B cell (primary cell): Measurements from ENCODE around the gene FBXL20.
"Not testable (repeated sequence)": the region's sequence is repeated elsewhere in the genome, so short reads cannot be mapped to it uniquely, and the experiment has no call there.

Experiments
- CTCF ChIP-seq: fragments of 200-600 bp; IDR thresholded peaks from one replicate; pipeline ENCODE4 v1.8.0; 2022; ENCODE audit warnings: antibody characterized with exemption, mild to moderate bottlenecking
- EZH2 ChIP-seq: IDR thresholded peaks from 2 replicates; pipeline ENCODE4 v1.6.1; 2012; ENCODE audit warnings: borderline replicate concordance, low read depth, mild to moderate bottlenecking, moderate library complexity, low read length; ENCODE audit not compliant: insufficient read depth, poor library complexity, severe bottlenecking

GRCh38 chr17:39286513-39286912 is 114.9 kb downstream of the FBXL20 start:
- TF ChIP-seq CTCF, EZH2: not testable (repeated sequence)
